H7 (cell line): ENCODE measurements around the gene FAM90A26. TPM values are rescaled to one million over a fixed set of nuclear protein-coding genes. Genes with fewer than 3 reads are reported as not detected.
"Not testable (repeated sequence)": the region's sequence is repeated elsewhere in the genome, so short reads cannot be mapped to it uniquely, and the experiment has no call there.

ENCODE experiments used
- DNase-seq: peaks from one replicate; pipeline ENCODE4 v3.0.0; 2012
- H3K27me3 ChIP-seq: 2 replicates; pipeline ENCODE4 v1.6.0; 2011; ENCODE audit warnings: mild to moderate bottlenecking, low read length; ENCODE audit not compliant: control insufficient read depth, insufficient read depth
- H3K36me3 ChIP-seq: replicated peaks from 2 replicates; pipeline ENCODE4 v1.5.1; 2011; ENCODE audit warnings: low read length; ENCODE audit not compliant: control insufficient read depth, insufficient read depth
- H3K4me3 ChIP-seq: 2 replicates; pipeline ENCODE4 v1.5.1; 2011; ENCODE audit warnings: low read depth, mild to moderate bottlenecking, control low read depth, low read length, moderate library complexity; ENCODE audit not compliant: insufficient read depth
- total RNA-seq: library from RNA; depleted of rRNA; stranded (reverse); fragments of >200 nt; shearing (Covaris generic); gene quantifications from 2 replicates; pipeline ENCODE4 v1.2.3, GENCODE V29; 2014; rRNA removed

FAM90A26 gene, protein sequence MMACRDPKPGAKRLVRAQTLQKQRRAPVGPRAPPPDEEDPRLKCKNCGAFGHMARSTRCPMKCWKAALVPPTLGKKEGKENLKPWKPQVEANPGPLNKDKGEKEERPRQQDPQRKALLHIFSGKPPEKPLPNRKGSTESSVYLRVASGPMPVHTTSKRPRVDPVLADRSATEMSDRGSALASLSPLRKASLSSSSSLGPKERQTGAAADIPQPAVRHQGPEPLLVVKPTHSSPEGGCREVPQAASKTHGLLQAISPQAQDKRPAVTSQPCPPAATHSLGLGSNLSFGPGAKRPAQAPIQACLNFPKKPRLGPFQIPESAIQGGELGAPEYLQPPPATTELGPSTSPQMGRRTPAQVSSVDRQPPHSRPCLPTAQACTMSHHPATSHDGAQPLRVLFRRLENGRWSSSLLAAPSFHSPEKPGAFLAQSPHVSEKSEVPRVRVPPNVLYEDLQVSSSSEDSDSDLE
- total RNA-seq = not detected in 2 replicates

DNA sequence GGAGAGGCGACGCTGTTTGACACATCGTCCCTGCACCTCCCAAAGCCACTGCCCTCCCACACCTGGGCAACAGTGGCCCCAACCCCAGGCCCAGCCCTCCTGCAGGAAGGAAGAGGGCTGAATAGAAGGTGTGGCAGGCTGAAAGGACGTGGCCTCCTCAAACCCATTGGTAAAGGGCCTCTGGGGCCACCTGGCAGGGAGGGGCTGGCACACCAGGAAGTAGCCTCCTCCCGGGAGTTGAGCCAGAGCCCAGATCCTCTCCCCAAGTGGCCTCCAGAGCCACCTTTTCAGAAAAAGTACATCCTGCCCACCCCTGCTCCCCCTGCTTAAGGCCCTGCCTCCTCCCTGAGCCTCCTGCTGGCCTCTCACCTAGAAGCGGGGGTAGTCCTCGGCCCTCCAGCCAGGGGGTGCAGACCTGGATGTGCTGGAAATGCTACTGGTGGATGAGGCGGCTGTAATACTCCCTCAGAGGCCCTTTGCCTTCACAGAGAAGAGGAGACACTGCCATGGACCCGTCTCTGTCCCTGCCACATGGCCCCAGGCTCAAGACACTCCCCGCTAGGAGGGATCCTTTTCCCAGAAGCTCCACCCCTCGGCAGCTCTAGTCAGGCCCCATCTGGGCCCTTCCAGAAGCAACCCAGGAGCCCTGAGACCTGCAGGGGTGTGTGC is at the start of gene FAM90A26:
FAM90A26 (plus strand) TSS at position 619 of the 669 bp plus-strand sequence. CDS start 2,764 bp downstream, outside the sequence.
- H3K27me3 ChIP-seq, H3K4me3 ChIP-seq, H3K36me3 ChIP-seq, DNase-seq: not testable (repeated sequence)

DNA sequence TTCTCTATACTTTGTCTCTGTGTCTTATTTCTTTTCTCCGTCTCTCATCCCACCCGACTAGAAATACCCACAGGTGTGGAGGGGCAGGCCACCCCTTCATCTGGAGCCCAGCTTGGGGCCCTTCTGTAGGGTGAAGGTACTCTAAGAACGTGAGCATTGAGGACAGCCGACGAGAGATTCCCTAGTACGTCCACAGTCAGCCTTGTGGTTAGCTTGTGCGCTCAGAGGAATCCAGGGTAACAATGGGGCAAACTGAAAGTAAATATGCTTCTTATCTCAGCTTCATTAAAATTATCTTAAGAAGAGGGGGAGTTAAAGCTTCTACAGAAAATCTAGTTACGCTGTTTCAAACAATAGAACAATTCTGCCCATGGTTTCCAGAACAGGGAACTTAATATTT is 47.5 kb upstream of the FAM90A26 start:
- H3K4me3 ChIP-seq, DNase-seq, H3K27me3 ChIP-seq, H3K36me3 ChIP-seq: not testable (repeated sequence)

DNA sequence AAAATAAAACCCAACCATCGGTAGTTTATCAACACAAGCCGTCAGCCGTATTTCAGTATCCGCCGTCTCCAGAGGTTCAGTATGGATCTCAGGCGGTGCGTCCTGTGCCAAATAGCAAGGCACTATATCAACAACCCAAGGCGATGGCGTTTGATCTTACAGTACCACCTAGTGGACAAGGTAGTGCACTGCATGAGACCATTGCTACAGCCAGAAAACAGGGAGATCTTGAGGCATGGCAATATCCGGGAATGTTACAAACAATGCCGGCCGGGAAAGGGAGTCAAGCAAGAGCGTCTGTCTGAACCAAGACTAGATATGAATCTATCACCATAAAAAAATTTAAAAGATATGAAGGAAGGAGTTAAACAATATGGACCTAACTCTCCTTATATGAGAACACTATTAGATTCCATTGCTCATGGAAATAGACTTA is 46.6 kb upstream of the FAM90A26 start:
- H3K4me3 ChIP-seq, H3K27me3 ChIP-seq, H3K36me3 ChIP-seq, DNase-seq: not testable (repeated sequence)

DNA sequence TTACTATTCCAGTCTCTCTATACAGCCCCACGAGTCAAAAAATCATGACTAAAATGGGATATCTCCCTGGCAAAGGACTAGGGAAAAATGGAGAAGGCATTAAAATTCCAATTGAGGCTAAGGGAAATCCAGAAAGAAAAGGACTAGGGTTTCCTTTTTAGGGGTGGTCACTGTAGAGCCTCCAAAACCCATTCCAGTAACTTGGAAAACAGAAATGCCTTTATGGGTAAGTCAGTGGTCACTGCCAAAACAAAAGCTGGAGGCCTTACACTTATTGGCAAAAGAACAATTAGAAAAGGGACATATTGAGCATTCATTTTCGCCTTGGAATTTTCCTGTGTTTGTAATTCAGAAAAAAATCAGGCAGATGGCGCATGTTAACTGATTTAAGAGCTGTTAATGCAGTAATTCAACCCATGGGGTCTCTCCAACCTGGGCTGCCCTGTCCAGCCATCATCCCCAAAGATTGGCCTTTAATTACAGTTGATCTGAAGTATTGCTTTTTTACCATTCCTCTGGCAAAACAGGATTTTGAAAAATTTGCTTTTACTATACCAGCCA is 44.5 kb upstream of the FAM90A26 start:
- H3K27me3 ChIP-seq, H3K4me3 ChIP-seq, DNase-seq, H3K36me3 ChIP-seq: not testable (repeated sequence)

DNA sequence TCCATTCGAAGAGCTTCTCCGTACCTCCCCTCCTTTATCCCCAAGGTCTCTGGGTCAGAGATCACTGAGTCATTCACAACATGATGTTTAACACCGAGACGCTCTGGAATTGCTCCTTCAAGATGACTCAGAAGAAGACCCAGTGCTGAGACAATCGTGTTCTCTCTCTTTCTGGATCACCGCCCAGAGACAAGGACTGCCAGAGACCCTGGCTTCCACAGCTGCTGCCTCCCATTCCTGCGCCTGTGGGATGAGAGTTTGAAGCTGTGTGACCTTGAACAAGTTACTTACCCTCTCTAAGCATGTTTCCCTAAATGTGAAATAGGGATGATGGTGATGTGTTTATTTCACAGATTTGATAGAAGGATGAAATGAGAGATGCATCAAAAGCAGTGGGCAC is 38.8 kb upstream of the FAM90A26 start:
- H3K27me3 ChIP-seq, H3K36me3 ChIP-seq, DNase-seq, H3K4me3 ChIP-seq: not testable (repeated sequence)

DNA sequence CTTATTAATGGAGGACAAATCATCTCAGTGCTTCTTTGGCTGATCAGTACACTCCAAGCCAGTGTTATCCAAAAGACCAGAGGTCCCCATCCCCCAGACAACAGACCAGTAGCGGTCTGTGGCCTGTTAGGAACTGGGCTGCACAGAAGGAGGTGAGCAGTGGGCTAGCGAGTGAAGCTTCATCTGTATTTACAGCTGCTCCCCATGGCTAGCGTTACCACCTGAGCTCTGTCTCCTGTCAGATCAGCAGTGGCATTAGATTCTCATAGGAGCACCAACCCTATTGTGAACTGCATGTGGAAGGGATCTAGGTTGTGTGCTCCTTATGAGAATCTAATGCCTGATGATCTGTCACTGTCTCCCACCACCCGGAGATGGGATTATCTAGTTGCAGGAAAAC is 37.4 kb upstream of the FAM90A26 start:
- H3K27me3 ChIP-seq, H3K36me3 ChIP-seq, DNase-seq, H3K4me3 ChIP-seq: not testable (repeated sequence)

DNA sequence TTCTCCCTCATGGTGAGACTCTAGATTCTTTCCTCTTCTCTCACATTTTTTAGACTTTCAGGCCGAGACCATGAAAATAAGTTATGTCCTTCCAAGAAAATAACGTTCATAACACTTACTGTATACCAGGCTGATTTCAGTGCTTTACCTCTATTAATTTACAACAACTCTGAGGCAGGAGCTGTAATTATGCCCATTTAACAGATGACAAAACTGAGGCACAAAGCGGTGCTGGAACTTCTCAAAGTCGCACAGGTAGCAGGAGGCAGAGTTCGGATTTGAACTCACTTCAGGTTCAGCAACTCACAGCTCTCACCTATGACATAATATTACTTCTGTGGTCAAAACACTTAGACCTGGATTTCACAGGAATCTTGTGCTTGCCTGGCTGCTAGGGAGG is 36.2 kb upstream of the FAM90A26 start:
- not testable (repeated sequence) for H3K27me3 ChIP-seq, H3K36me3 ChIP-seq, H3K4me3 ChIP-seq, DNase-seq

DNA sequence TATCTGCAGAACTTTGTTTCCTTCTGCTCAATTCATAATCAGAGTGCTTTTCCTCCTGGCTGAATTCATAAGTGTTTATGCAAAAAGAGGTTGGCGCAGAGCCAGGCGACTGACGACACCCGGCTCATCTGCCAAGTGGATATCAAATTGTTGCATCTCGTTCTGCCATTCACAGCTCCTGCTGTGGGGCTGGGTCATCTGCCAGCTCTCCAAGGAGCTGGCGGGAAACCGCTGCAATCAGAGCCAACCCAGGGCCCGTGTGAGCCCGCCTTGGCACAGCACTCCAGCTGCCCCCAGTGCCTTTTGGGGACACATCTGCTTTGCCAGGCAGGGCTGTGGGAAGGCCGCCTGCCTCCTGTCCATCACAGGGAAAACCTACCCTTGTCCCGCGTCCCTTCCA is 35.7 kb upstream of the FAM90A26 start:
- not testable (repeated sequence) for H3K36me3 ChIP-seq, H3K4me3 ChIP-seq, H3K27me3 ChIP-seq, DNase-seq

DNA sequence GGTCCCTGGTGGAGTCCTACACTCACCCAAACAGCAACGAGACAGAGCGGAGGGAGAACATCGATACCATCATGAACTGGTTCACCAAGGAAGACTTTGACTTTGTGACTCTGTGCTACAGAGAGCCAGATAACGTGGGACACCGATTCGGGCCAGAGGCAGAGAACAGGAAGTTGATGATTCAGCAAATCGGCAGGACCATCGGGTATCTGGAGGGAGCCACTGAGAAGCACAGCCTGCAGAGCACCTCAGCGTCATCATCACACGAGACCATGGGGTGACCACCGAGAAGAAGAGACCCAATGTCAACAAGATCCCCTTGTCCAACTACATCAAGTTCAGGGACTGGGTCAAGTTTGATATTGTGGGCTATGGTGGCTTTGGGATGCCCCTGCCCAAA is 29.2 kb upstream of the FAM90A26 start:
- not testable (repeated sequence) for H3K36me3 ChIP-seq, DNase-seq

DNA sequence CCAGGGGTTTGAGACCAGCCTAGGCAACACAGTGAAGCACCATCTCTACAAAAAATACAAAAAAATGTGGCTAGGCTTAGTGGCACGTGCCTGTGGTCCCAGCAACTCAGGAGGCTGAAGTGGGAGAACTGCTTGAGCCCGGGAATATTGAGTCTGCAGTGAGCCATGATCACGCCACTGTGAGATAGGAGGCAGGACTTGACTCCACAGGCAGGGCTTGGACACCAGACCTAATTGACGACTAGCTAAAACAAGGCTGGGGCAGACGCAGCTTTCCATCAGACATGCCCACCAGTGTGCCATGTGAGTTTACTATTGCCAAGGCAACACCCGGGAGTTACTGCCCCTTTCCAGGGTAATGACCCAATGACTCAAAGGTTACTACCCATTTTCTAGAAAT is 27.4 kb upstream of the FAM90A26 start:
- DNase-seq, H3K36me3 ChIP-seq, H3K4me3 ChIP-seq, H3K27me3 ChIP-seq: not testable (repeated sequence)

More for the DNA sequence above, 29.2 kb upstream of the FAM90A26 start:
- not testable (repeated sequence) for H3K27me3 ChIP-seq, H3K4me3 ChIP-seq

DNA sequence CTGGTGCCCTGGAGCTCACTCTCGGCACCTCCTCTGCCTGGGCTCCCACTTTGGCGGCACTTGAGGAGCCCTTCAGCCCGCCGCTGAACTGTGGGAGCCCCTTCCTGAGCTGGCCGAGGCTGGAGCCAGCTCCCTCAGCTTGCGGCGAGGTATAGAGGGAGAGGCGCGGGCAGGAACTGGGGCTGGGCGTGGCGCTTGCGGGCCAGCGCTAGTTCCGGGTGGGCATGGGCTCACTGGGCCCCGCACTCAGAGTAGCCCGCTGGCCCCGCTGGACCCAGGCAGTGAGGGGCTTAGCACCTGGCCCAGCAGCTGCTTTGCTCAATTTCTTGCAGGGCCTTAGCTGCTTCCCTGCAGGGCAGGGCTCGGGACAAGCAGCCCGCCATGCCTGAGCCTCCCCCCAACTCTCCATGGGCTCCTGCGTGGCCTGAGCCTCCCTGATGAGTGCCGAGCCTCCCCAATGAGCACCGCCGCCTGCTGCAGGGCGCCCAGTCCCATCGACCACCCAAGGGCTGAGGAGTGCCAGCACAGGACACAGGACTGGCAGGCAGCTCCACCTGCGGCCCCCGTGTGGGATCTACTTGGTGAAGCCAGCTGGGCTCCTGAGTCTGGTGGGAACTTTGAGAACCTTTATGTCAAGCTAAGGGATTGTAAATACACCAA is 26.7 kb upstream of the FAM90A26 start:
- H3K4me3 ChIP-seq = no peak overlapping the region
- H3K27me3 ChIP-seq = no peaks in the 10 kb centered on the region
- DNase-seq = no peak
- H3K36me3 ChIP-seq = no peaks in the 10 kb centered on the region

DNA sequence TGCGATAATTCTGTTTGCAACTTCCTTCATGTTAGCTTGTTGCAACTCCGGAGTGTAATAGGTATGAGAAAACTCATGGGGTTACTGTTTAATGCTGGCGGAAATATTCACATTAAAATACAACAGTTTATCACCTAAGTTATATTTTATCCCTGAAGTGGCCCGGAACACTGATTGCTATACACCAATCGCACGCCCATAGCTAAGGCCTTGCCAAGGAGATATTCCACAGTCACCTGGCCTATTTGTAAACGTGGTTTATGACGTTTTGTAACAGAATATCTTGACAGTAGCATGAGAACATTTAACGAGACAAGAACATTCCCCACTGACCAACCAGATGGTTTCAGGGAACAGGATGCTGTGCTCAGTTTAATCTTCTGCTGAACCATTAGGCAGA is 23.2 kb upstream of the FAM90A26 start:
- no peak for DNase-seq
- no peaks in the 10 kb centered on the region for H3K27me3 ChIP-seq
- no peaks in the 10 kb centered on the region for H3K36me3 ChIP-seq
- H3K4me3 ChIP-seq = no peak overlapping the region

DNA sequence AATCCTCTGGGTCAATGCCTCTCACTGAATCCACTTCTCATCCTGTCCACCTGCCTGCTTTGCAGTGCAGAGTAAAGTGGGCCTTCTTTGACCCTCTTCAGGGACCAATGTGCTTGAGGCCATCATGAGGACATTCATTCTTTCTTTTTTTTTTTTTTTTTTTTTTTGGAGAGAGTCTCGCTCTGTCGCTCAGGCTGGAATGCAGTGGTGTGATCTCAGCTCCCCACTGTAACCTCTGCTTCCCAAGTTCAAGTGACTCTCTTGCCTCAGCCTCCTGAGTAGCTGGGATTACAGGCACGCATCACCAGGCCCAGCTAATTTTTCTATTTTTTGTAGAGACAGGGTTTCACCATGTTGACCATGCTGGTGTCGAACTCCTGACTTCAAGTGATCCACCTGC is 22.8 kb upstream of the FAM90A26 start:
- not testable (repeated sequence) for DNase-seq, H3K36me3 ChIP-seq, H3K4me3 ChIP-seq, H3K27me3 ChIP-seq

DNA sequence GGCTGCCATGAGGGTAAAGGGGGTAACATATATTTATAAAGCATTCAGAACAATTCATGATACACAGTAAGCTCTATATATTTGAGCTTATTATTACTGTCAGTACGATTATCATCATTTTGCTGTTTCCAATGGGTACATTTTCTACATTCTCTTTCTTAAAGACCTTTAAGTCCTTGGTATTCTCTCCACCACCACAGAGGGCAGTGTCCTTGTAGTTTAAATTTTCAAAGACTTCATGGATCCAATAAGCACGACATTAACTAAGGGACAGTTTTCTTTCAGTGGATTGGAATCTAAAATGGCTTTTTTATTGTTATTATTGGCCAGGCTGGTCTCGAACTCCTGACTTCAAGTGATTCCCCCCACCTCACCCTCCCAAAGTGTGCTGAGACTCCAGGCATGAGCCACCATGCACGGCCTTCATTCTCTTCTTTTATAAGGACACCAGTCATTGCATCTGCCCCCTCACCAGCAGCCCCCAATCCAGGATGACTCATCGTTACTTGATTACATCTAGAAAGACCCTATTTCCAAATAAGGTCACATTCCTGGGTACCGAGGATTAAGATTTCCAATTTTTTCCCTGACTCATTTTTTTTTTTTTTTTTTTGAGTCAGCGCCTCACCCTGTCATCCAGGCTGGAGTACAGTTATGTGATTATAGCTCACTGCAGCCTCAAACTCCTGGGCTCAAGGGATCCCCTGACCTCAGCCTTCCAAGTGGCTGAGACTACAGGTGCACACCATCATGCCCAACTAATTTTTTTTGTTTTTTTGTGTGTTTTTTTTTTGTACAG is 21.4 kb upstream of the FAM90A26 start:
- not testable (repeated sequence) for DNase-seq, H3K4me3 ChIP-seq, H3K36me3 ChIP-seq, H3K27me3 ChIP-seq
